NCI-H2107 (cell line): ENCODE data around the gene NCK2.
"Not testable (repeated sequence)": the region's sequence is repeated elsewhere in the genome, so short reads cannot be mapped to it uniquely, and the experiment has no call there.

Experiments used
- DNase-seq: peaks from one replicate; lab custom pipeline; 2025; lab: John Stamatoyannopoulos, UW

NCK2 gene

GRCh38 chr2:105893011-105893995 lies 148.6 kb downstream of the NCK2 start:
- no peak for DNase-seq

- DNase-seq: no peak
These were observed 149.7 kb downstream of the NCK2 start for GRCh38 chr2:105894327-105894944.

GRCh38 chr2:105895990-105896764 lies 151.5 kb downstream of the NCK2 start:
- DNase-seq: no peak

- no peak for DNase-seq
These were observed 152.1 kb downstream of the NCK2 start for GRCh38 chr2:105896765-105897163.

- DNase-seq: not testable (repeated sequence)
These were observed 153.0 kb downstream of the NCK2 start for GRCh38 chr2:105897694-105898093.

- DNase-seq: no peak
These were observed 158.5 kb downstream of the NCK2 start for GRCh38 chr2:105903051-105903674.

- DNase-seq: no peak
These were observed 160.2 kb downstream of the NCK2 start for GRCh38 chr2:105904938-105905337.

- no peak for DNase-seq
These were observed 161.8 kb downstream of the NCK2 start for GRCh38 chr2:105906481-105906880.

GRCh38 chr2:105907184-105907583 lies 162.5 kb downstream of the NCK2 start:
- no peak for DNase-seq

GRCh38 chr2:105909215-105909614 lies 164.5 kb downstream of the NCK2 start:
- DNase-seq: no peak

- DNase-seq: no peak
These were observed 166.0 kb downstream of the NCK2 start for GRCh38 chr2:105910497-105911238.

GRCh38 chr2:105911425-105911824 lies 166.7 kb downstream of the NCK2 start:
- DNase-seq: no peak

GRCh38 chr2:105912081-105912480 lies 167.4 kb downstream of the NCK2 start:
- DNase-seq: no peak

GRCh38 chr2:105915005-105915558 lies 170.4 kb downstream of the NCK2 start:
- DNase-seq: no peak

- no peak for DNase-seq
These were observed 172.5 kb downstream of the NCK2 start for GRCh38 chr2:105917226-105917625.

GRCh38 chr2:105917688-105918087 lies 173.0 kb downstream of the NCK2 start:
- DNase-seq: no peak

- DNase-seq: no peak
These were observed 174.6 kb downstream of the NCK2 start for GRCh38 chr2:105919191-105919811.

GRCh38 chr2:105919826-105920225 lies 175.1 kb downstream of the NCK2 start:
- no peak for DNase-seq

- no peak for DNase-seq
These were observed 179.6 kb downstream of the NCK2 start for GRCh38 chr2:105924271-105924670.

GRCh38 chr2:105924932-105925331 lies 180.2 kb downstream of the NCK2 start:
- no peak for DNase-seq

- DNase-seq: no peak
These were observed 180.7 kb downstream of the NCK2 start for GRCh38 chr2:105925390-105925789.
